Panc1 (cell line): ENCODE measurements around the gene TSSK6. TPM values are rescaled to one million over a fixed set of nuclear protein-coding genes. Genes with fewer than 3 reads are reported as not detected.

Source experiments
- ATAC-seq: fragments of 200-7000 bp; cut with Tn5 transposase; 2 replicates; pipeline ENCODE4 v1.9.1; 2020; ENCODE audit warnings: mild to moderate bottlenecking, moderate library complexity
- BruUV-seq: library from RNA; stranded (reverse); fragments of 400-500 nt; replicated peaks from 2 replicates; lab custom pipeline; 2021; lab: Mats Ljungman, UMichigan
- CTCF ChIA-PET: fragments of 300-600 bp; sonication (Branson Sonifier 250); formaldehyde crosslinking; loops from one replicate; lab custom pipeline; 2022; ENCODE audit warnings: antibody characterized with exemption; lab: Charles Lee
- POLR2A ChIA-PET: fragments of 300-600 bp; sonication (Branson Sonifier 250); formaldehyde crosslinking; loops from one replicate; lab custom pipeline; 2022; ENCODE audit warnings: antibody characterized with exemption; lab: Charles Lee
- DNase-seq: peaks from one replicate; pipeline ENCODE4 v3.0.0-alpha.2; 2010; ENCODE audit warnings: low read depth, low spot score
- H3K27ac ChIP-seq: 2 replicates; pipeline ENCODE4 v1.5.1; 2011; ENCODE audit warnings: mild to moderate bottlenecking, low read length, inconsistent platforms
- H3K27me3 ChIP-seq: fragments of 200-500 bp; sonication (Bioruptor generic); 2 replicates; pipeline ENCODE4 v1.6.0; 2014; ENCODE audit warnings: low read length, inconsistent platforms; ENCODE audit not compliant: control insufficient read depth, insufficient read depth
- H3K36me3 ChIP-seq: fragments of 200-500 bp; sonication (Bioruptor generic); 2 replicates; pipeline ENCODE4 v1.5.1; 2014; ENCODE audit warnings: inconsistent platforms, mild to moderate bottlenecking, low read length, moderate library complexity; ENCODE audit not compliant: control insufficient read depth, insufficient read depth
- H3K4me1 ChIP-seq: 2 replicates; pipeline ENCODE4 v1.5.1; 2011; ENCODE audit warnings: inconsistent platforms, mild to moderate bottlenecking, low read length, moderate library complexity; ENCODE audit not compliant: control insufficient read depth, insufficient read depth
- H3K4me3 ChIP-seq, 2 experiments: 2 replicates each; pipeline ENCODE4 v1.5.1; 2011 to 2012; ENCODE audit warnings: low read depth in 2 of 2, low read length in 2 of 2, mild to moderate bottlenecking in 2 of 2, inconsistent platforms in 1 of 2, moderate library complexity in 1 of 2
- H3K9me3 ChIP-seq: fragments of 200-500 bp; sonication (Bioruptor generic); 2 replicates; pipeline ENCODE4 v1.5.1; 2014; ENCODE audit warnings: low read depth, mild to moderate bottlenecking, inconsistent platforms, low read length, moderate library complexity; ENCODE audit not compliant: control insufficient read depth, insufficient read depth
- POLR2AphosphoS5 ChIP-seq: IDR thresholded peaks from 2 replicates; pipeline ENCODE4 v1.6.1; 2012; ENCODE audit warnings: mild to moderate bottlenecking, low read depth, low read length, moderate library complexity
- SIN3A ChIP-seq: IDR thresholded peaks from 2 replicates; pipeline ENCODE4 v1.6.1; 2012; ENCODE audit warnings: low read depth, mild to moderate bottlenecking, low read length, moderate library complexity, borderline replicate concordance; ENCODE audit not compliant: insufficient read depth
- TCF7L2 ChIP-seq: IDR thresholded peaks from 2 replicates; pipeline ENCODE4 v1.6.1; 2011; ENCODE audit warnings: mild to moderate bottlenecking, low read depth, low read length, inconsistent platforms
- in situ Hi-C: cut with HindIII; loops from 2 replicates; pipeline ENCODE4 v1.10.0; 2016; ENCODE audit warnings: low sequenced_read_pairs, low pct_unique_long_range_greater_than_20kb
- intact Hi-C: fragments of 100-400 bp; cut with micrococcal nuclease; formaldehyde crosslinking; loops from one replicate; pipeline ENCODE4 v1.10.0; 2022; ENCODE audit not compliant: unreplicated experiment
- total RNA-seq: library from RNA; stranded (reverse); gene quantifications from one replicate; pipeline ENCODE4 v1.2.1, GENCODE V29; 2021; ENCODE audit not compliant: unreplicated experiment
- TF ChIP-seq, protein P1 (sequence below), 2 experiments: IDR thresholded peaks; 2 replicates each; pipeline ENCODE4 v1.6.1; 2011 to 2012; ENCODE audit warnings: low read depth in 2 of 2, control low read depth in 1 of 2, low read length in 1 of 2, mild to moderate bottlenecking in 1 of 2, moderate library complexity in 1 of 2; ENCODE audit not compliant: insufficient read depth in 1 of 2
- TF ChIP-seq, protein P2 (sequence below): fragments of 450-650 bp; IDR thresholded peaks from 2 replicates; pipeline ENCODE4 v1.5.1; 2017; ENCODE audit warnings: mild to moderate bottlenecking

The TSSK6 gene
- total RNA-seq, 1 experiment from 2014 or later: 1.8 TPM

DNA sequence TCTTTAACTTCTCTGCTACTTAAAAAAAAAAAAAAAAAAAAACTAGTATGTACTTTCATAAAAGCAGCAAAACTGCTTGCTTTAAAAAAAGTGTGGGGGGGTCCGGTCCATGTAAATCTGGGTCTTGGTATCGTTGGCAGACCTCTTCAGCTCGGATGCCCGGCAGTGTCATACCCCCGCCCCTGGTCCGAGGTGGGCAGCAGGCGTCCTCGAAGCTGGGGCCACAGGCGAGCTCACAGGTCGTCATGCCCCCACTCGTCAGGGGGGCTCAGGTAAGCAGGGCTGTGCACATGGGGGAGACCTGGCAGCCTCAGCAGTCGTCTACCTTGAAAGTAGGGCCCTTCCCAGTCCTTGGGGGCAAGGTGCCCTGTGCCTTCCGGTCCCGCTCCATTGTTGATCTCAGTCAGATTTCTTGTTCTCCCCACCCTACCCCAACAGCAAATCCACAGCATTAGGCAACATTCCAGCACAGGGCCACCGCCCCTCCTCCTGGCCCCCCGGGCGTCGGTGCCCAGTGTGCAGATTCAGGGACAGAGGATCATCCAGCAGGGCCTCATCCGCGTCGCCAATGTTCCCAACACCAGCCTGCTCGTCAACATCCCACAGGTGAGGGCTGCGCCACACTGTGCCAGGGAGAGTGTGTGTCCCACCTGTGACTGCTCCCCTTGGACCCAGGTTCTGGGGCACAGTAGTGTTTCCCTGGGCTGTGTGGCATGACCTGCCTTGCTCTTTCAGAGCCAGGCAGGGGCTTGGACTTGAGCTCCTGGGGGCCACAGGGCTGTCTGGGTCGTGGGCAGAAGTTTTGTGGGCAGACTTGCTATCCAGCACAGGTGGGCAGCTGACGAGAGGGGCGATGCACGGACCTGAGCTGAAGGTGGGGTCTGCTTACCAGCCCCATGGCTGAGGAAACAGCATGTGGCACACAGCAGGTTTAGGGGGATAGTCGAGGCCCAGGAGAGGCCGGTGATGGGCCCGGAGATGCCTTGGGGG lies 19.4 kb downstream of the TSSK6 start:
- BruUV-seq: no TSS peak
- H3K36me3 ChIP-seq: no peaks in the 10 kb centered on the region
- H3K4me3 ChIP-seq: no peak overlapping the region
- H3K27me3 ChIP-seq: no peaks in the 10 kb centered on the region
- CTCF ChIA-PET: no interaction called here
- H3K27ac ChIP-seq: no peak overlapping the region
- H3K9me3 ChIP-seq: no peaks in the 10 kb centered on the region
- in situ Hi-C loops: no loop called here
- no peaks in the 10 kb centered on the region for H3K4me1 ChIP-seq
- POLR2A ChIA-PET: interaction anchor here (0.6 kb wide), 1 partner anchor 16 kb away, joined by 4 read pairs; no protein-coding TSS in a partner anchor
- DNase-seq: no peak
- TF ChIP-seq, protein P1, sequence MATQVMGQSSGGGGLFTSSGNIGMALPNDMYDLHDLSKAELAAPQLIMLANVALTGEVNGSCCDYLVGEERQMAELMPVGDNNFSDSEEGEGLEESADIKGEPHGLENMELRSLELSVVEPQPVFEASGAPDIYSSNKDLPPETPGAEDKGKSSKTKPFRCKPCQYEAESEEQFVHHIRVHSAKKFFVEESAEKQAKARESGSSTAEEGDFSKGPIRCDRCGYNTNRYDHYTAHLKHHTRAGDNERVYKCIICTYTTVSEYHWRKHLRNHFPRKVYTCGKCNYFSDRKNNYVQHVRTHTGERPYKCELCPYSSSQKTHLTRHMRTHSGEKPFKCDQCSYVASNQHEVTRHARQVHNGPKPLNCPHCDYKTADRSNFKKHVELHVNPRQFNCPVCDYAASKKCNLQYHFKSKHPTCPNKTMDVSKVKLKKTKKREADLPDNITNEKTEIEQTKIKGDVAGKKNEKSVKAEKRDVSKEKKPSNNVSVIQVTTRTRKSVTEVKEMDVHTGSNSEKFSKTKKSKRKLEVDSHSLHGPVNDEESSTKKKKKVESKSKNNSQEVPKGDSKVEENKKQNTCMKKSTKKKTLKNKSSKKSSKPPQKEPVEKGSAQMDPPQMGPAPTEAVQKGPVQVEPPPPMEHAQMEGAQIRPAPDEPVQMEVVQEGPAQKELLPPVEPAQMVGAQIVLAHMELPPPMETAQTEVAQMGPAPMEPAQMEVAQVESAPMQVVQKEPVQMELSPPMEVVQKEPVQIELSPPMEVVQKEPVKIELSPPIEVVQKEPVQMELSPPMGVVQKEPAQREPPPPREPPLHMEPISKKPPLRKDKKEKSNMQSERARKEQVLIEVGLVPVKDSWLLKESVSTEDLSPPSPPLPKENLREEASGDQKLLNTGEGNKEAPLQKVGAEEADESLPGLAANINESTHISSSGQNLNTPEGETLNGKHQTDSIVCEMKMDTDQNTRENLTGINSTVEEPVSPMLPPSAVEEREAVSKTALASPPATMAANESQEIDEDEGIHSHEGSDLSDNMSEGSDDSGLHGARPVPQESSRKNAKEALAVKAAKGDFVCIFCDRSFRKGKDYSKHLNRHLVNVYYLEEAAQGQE (IDR thresholded peaks at IDR 0.05; ENCODE audit: insufficient read depth in 1 of 2, low read depth in 2 of 2, low read length in 1 of 2): no peak
- no peak for TF ChIP-seq POLR2AphosphoS5
- intact Hi-C loops: no loop called here
- no peak for ATAC-seq

DNA sequence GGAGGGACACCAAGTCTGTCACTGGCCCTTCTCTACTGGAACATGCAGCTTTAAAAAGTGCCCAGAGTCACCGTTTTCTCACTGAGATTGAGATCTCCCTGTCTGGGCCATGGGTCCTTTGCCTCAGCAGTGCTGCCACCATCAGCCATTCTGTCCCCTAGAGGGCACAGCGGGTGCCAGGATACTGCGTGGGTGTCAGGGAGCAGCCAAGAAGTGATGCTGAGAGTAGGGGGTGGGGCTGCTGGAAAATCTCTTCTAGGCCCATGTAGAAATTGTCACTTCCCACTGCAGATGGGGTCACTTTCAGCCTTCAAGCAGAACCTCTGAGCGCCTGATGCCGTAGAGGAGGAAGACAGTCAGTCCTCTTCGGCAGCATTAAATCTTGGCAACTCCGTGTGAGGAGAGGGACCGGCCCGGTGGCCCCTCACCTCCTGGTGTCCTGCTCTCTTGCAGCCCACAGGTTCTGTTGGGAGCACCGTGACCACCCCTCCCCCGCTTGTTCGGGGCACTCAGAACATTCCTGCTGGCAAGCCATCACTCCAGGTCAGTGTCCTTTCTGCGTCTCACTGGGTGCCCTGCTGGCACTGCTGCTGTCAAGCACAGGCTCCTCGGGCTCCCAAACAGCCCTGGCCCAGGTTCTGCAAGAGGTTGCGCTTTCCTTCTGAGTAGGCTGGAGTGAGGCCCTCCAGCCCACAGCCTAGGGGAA lies 21.4 kb downstream of the TSSK6 start:
- no TSS peak for BruUV-seq
- in situ Hi-C loops (no loop called here), intact Hi-C loops (no loop called here)
- Histone ChIP-seq H3K27ac (no peak overlapping the region), H3K9me3 (no peaks in the 10 kb centered on the region), H3K27me3 (no peaks in the 10 kb centered on the region), H3K36me3 (no peaks in the 10 kb centered on the region), H3K4me3 (no peak overlapping the region), H3K4me1 (peaks cover 13% of the 10 kb centered on the region)
- POLR2A ChIA-PET: no interaction called here
- ATAC-seq (no peak), DNase-seq (no peak)
- CTCF ChIA-PET: no interaction called here
- TF ChIP-seq, protein P1 (IDR thresholded peaks at IDR 0.05; ENCODE audit: insufficient read depth in 1 of 2, low read depth in 2 of 2, low read length in 1 of 2): no peak
- TF ChIP-seq SIN3A: no peak
- no peak for TF ChIP-seq POLR2AphosphoS5
- TF ChIP-seq, protein P2, sequence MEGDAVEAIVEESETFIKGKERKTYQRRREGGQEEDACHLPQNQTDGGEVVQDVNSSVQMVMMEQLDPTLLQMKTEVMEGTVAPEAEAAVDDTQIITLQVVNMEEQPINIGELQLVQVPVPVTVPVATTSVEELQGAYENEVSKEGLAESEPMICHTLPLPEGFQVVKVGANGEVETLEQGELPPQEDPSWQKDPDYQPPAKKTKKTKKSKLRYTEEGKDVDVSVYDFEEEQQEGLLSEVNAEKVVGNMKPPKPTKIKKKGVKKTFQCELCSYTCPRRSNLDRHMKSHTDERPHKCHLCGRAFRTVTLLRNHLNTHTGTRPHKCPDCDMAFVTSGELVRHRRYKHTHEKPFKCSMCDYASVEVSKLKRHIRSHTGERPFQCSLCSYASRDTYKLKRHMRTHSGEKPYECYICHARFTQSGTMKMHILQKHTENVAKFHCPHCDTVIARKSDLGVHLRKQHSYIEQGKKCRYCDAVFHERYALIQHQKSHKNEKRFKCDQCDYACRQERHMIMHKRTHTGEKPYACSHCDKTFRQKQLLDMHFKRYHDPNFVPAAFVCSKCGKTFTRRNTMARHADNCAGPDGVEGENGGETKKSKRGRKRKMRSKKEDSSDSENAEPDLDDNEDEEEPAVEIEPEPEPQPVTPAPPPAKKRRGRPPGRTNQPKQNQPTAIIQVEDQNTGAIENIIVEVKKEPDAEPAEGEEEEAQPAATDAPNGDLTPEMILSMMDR: no peak
- TF ChIP-seq TCF7L2: no peak
